NCI-H187 (cell line): ENCODE measurements around the gene CDH4.

Source experiments
- DNase-seq, 2 experiments: peaks; one replicate each; lab custom pipeline; 2025; lab: John Stamatoyannopoulos, UW

CDH4 gene

DNA sequence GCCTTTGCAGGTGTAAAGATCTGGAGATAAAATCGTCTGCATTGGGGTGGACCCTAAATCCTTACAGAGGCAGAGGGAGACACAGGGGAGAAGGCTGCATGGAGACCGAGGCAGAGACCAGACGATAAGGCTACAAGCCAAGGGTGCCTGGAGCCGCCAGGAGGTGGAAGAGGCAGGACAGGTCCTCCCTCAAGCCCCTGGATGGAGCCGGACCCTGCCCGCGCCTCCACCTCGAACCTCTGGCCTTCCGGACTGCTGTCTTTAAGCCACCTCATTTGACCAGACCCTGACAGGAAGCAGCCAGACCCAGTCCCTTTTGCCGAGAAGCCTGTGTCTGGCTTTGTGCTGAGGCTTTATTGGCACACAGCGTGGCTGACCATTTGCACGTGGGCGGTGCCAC is 629.8 kb downstream of the CDH4 start:
- no peak for DNase-seq

DNA sequence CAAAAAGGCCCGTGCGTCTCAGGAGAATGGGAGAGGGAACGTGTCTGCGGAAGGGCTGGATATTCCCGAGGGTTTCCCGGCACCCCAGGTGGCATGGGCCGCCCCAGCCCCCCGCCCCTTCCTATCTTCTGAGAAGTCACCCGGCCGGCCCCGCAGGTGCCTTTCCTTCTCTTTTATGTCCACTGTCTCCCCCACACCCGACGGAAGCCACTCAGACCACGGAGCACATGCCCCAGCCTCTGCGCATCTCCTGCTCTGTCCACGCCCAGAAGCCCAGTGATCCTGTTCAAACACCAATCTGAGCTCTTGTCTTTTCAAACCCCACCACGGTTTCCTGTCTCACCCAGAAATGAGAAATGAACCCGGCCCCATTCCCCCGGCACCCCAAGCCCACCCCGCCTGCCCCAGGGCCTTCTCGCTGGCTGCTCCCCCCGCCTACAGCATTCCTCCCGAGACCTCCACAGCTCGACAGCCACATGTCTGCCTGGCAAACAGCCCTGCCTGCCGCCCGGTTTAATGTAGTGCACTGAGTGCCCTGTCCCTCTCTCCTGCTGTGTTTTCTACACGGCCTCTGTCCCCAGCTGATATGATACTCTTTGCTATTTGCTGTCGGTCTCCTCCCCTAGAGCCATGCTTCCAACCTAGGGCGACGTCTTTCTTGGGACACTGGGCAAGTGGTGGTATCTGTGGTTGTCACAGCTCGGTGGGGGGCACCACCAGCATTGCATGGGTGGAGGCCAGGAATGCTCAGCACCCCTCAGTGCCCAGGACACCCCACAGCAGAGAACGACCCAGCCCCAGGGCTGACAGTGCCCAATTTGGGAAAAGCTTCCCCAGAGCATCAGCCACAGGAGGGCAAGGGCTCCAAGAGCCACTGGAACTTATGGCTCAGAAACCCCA is 630.9 kb downstream of the CDH4 start:
- DNase-seq: no peak

DNA sequence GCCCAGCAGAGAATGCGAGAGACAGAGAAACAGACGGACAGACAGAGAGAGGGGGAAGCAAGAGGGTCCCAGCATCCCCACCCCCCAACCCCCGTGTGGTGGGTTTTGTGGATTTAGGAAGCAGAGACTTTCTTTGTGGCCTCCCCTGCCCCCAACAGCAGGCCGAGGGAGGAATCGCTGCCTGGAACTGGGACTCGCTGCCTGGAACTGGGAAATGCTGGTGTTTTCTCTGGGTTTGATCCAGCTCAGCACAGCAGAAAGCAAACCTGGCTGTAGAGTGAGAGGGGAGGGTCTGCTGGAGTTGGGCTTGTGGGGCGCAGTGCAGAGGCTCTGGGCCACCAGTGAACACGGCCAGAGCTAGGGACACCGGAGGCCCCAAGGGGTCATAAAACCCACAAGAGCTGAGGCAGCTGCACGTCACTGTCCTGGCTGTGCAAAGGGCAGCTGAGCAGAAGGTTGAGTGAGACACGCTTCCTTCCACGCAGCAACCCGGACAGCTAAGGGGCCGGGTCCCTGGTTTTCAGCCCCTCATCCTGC is 631.9 kb downstream of the CDH4 start:
- DNase-seq: no peak

DNA sequence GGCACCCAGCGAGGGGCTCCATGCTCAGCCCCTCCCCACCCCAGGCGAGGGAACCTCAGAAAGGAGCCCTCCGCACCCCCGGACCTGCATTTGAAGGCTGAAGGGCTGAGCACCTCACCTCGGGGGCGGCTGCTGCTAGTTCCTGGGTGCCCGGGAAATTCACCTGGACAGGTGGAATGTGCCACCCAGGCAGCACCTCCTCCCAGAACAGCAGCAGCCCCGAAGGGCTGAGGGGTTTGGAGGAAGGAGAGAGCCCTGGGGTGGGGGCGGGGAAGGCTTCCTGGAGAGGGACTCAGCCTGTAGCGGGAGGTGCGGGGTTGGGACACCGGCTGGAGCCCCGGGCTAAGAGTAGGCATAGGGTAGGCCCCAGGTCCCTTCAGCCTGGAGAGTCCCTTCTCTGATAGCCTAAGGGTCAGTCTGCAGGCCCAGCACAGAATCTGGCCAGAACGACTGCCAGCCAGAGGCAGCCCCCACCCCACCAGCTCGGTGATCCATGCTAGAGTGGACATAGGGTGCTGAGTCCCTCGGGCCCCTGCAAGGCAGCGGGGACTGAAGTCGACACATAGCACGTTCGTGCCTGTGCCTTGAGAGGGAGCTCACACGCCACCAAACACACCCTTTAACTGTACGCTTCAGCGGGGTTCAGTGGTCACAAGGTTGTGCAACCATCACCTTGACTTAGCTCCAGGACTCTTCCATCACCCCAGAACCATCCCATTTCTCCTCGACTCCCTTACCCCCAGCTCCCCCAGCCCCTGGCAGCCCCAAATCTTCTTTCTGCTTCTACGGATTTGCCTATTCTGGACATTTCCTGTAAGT is 632.7 kb downstream of the CDH4 start:
- DNase-seq: no peak

DNA sequence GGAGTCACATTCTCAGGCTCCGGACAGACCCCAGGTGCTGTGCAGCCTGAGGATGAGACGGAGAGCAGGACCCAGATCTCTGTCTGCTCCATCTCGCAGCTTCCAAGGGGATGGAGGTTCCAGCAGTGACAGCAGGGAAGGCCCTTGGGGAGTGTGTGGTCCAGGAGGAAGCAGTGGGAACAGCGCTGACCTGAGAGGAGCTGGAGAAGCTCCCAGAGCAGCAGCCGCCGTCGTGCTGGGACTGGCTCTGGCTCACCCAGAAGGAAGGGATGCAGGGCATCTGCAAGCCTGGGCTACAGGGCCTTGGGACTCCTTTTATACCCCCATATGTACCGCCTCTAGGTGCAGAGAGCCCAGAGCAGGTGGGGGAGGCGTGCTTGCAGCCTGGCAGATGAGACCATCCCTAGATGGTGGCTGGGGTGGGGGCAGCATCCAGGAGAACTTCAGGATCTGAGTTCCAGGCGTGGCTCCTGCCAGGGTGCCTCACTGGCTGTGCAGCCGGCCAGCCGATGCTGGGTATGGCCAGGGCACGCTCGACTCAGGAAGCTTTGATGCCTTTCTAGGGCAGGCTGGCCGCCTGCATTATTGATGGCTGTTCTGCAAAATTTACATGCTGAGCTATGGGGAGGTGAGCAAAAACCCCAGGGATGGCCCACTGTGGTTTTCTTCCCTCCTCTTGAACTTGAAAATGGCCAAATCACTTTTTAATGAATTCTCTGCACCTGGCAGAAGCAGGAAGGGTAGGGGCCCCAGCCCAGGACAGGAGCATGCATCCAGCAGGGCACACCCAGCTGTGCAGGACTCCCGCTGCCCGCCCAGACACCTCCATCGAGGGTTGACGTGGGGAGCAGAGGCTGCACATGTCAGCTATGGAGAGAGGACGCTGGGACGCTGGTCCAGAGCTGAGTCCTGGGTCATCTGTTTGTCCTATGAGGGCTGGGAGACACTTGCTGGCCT is 634.0 kb downstream of the CDH4 start:
- DNase-seq: no peak

DNA sequence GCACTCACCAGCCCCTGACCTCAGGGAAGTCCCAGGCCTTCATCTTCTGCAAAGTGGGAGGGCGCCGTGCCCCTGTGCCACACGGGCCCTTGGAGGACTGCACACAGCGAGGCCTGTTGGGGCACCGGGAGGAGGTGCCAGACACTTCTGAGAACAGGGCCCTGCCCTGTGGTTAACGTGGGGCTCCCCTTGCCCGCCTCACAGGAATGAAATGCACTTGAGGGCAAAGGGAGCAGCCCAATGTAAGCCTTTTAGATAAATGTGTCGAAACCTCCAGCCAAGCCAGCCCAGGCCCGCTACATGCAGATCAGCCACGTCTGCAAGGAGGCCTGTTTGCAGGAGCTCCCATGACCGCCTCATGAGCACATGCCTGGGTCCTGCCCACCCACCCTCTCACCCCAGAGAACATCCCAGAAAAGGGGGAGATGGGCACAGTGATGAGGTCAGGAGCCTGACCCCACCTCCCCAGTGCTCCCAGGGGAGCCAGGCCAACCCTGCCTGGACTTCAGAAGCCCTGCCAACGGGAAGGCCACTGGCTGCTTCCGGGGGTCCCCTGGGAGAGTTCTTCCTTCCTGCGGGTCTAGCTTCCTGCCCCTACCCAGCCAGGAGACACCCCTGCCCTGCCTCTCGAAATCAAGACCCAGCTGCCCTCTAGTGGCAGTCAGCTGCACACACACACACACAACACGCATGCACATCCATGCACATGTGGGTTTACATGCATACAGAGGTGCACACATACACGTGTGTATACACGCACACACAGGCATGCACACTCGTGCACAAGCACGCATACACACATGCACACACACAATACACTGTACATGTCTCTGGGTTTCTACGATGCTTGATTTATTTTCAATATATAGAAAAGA is 634.9 kb downstream of the CDH4 start:
- DNase-seq: peak; percentile 13 to 31

DNA sequence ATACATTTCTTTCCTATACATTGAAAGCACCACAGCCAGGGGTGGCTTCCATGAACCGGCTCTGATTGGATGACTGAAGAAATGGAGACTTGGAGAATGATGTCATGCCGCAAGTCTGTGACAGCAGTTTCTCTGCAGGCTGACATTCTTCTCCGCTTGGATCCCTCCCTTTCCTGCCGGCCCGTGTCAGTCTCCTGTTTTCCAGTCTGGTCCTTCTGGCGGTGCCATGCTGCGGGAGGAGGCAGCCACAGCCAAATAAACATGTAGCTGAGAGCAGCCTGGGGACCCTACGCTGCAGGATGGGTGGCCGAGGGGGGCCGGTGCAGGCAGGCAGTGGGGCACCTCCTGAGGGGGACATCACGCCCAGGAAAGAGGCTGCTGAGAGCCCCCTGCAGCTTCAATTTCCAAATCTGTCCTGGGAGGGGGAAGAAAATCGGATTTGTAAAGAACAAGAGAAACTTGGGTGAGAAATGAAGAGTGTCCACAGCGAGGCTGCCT is 635.6 kb downstream of the CDH4 start:
- DNase-seq: no peak

DNA sequence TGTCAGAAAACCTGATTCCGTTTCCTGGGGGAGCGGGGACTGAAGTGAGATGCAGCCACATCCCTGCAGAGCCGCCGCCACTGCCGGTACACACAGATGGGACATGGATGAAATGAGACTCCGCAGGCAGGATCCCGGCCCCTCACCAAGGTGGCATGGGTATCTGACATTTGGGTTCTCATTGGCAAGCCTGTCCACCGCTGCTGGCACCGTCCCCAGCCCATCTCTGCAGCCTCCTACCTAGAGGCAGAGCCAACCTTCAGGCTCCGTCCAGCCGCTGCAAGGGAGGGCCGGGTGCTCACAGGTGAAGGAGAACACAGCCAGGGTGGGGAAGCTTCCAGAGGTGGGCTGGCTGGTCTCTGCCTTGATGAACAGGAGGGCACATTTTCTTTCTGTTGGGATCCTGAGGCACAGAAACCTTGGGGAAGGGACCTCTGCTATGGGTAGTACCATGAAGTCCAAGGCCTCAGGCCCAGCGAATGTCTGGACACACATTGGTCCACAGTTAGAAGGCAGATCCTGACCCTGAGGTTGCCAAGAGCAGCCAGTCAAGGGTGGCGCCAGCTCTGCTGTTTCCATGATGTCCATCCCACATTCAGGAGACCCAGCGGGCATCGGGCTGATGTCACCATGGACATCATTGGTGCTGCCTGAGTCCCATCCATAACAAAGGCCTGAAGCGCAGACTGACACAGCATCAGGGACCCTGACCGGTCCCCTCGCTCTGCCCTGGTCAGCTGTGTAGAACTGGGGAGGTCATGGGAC is 636.2 kb downstream of the CDH4 start:
- no peak for DNase-seq

DNA sequence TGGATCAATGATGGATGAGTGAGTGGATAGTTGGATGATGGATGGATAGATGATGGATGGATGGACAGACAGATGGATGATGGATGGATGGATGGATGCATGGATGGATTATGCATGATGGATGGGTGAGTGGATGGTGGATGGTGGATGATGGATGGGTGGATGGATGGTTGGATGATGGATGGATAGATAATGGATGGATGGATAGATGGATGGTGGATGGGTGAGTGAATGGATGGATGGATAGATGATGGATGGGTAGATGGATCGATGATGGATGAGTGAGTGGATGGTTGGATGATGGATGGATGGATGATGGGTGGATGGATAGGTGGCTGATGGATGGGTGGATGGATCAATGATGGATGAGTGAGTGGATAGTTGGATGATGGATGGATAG is 637.6 kb downstream of the CDH4 start:
- no peak for DNase-seq

DNA sequence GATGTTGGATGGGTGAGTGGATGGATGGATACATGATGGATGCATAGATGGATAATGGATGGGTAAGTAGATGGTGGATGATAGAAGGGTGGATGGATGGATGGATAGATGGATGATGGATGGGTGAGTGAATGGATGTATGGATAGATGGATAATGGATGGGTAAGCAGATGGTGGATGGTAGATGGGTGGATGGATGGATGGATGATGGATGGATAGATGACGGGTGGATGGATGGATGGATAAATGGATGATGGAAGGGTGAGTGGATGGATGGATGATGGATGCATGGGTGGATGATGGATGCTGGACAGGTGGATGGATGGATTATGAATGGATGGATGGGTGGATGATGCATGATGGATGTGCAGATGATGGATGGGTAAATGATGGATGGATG is 638.1 kb downstream of the CDH4 start:
- DNase-seq: no peak

DNA sequence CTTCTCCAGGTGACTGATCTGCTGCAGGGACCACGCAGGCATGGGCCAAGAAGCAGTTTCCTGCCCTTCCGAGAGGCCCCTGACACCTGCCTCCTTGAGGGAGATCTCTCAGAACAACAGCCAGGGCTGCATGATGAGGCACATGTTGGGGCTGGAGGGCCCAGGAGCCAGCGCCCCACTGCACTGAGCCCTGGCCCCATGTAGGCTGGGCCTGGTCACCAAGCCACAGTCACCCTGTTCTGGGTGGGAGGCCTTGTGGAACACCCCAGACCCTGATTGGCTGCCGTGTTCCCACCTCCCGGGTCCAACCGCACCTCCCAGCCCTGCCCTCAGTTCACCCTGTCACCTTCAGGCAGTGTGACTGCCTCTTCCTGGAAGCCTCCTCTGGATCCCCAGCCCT is 639.4 kb downstream of the CDH4 start:
- DNase-seq: no peak

DNA sequence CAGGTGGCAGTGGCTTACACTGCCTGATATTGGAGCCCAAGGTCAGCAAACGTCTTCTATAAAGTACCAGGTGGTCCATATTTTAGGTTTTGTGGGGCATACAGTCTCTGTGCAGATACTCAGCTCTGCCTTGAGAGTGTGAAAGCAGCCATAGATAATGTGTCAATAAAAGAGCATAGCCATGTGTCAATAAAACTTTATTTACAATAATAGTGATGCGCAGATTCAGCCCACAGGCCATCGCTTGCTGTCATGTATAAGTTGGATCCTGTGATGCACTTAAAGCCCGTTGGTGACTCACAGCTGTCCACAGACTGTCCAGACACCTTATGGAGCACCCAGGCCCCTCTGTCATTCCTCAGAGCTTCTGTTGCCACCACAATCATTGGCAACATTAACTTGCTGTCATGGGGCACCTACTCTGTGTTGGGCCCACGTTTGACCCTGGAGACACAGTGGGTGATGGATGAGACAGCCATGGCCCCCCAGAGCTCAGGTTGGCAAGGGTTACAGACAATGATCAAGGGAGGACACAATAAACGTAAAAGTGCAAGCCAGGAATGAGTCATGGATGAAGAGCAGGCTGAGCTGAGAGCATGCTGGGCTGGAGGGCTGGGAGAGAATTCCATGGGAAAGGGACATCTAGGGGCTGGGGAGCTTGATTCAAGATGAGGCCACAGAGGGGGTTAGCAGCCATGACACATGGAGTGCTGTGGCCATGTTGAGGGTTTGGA is 640.0 kb downstream of the CDH4 start:
- DNase-seq: no peak

DNA sequence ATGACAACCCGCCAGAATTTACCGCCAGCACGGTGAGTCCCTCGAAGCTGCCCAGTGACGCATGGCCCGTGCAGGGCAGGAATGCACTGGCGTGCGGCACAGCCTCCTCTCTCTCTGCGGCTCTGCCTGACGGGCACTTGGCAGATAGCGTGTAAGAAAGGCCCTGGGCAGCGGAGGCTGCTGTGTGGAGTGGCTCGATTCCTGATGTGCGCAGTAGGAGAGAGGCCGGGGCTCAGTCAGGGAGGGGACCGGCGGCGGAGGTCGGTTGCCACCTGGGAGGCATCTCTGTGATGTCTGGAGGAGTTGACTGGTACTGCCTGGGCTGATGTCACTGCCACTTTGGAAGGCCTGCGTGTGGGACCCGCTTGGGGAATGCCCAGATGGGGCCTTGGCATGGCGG is 643.0 kb downstream of the CDH4 start:
- DNase-seq: no peak

DNA sequence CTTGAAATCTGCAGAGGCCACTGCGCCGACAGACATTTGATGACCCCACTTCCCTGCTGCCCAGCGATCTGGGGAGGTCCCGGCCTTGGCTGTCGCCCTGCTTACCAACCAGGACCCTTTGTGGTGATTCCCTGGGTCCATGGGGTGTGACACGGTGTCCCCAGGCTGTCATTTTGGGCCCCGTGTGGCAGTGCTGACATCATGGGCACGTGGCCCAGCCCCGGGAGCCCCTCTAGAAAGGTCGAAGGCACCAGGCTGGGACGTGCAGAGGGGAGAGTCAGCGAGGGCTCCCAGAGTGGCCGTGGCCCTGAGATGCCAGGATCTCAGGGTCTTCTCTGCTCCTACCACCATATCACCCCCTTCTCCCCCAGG is 643.6 kb downstream of the CDH4 start:
- no peak for DNase-seq

DNA sequence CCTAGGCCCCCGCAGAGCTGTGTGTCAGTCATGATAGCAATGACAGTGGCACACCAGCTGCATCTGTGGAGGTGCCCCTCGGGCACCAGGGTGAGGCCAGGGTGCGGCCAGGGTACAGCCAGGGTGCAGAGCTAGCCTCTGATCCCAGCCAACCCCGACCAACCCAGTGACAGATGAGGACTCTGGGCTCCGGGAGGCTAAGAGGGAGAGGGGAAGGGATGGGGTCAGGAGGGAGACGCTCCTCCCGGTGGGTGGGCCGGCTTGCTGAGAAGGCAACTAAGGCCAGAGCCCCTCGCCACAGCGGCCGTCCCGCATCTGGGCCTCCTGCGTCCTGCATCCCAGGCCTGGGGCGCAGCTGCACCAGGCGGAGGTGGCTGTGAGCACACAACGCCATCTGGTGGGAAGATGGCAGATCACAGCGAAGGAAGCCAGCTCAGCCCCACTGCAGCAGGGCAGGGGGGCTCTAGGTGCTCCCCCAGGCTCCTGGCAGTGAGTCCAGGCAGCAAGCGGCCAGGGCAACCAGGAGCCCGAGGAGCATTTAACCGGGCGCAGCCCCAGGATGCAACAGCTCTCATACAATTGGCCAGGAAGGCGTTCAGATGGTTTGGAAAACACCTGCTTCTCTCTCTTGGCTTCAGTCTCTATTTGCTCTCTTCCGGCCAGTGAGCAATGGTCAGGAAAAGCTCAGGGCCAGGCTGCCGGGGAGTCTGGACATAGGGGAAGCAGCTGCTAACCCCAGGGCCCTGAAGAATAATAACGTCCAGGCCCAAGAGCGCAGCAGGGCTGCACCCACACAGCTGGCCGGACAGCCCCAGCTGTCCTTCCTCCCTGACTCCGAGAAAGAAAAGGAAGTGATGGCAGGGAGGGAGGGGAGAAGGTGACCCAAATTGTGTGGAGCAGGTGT is 644.2 kb downstream of the CDH4 start:
- peak in 1 of 2 experiments; percentile 25 for DNase-seq

DNA sequence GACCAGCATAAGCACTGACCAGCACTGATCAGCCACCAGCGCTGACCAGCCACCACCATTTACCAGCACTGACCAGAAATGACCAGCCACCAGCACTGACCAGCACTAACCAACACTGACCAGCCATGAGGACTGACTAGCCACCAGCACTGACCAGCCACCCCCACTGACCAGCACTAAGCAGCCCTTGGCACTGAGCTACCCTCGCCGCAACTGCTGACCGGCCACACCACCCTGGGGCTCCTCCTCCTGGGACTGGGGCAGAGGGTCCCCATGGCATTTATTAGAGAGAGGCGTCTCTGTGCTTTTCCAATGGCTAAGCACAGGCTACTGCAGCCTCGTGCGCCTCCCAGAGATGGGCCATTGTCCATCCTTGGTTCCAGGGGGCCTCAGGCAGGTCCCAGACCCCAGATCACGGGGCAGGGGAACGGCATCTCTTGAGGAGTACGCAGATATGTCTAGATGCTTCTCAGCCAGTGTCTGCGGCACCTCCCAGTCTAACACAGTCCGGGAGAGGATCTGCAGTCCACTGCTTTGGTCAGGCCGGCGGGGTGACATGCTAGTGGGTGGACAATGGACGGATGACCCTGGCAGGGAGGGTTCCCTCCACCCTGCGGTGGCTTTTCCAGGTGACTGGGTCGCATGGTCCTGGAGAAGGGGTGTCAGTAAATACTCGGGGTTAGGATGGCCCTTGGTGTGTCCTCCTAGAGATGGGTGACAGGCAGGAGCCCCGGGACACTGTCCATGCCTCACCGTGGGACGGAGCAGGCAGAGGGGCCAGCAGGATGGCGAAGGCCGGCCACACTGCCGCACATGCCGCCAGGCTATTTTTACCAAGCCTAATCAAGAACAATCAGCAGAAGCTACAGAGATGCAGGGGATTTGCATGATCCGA is 645.6 kb downstream of the CDH4 start:
- DNase-seq: no peak

DNA sequence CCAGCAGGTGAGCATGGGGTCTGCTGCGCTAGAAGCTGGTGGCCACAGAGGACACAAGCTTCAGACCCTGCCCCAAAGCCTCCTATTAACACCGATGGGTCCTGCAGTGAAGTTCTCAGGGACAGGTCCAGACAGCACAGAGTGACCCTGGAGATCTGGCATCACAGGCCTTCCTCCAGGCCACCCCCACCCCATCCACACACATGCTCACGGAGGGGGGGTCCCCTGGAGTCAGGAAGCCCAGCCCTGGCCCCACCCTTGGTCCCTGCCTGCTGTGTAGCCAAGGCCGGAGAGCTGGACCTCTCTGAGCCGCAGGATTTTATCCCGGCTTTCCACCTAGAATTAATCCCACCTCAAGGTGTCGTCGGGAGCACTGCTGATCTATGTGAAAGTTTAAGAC is 646.3 kb downstream of the CDH4 start:
- no peak for DNase-seq
